Stomach (tissue), 9 donors: Measurements from ENCODE around the gene EPOP. TPM values are rescaled to one million over a fixed set of nuclear protein-coding genes. Genes with fewer than 3 reads are reported as not detected.

ENCODE experiments used
- DNase-seq, 2 donors: peaks; one replicate each; pipeline versions ENCODE4 v3.0.0 to v3.0.0-alpha.2; 2013 to 2019
- H3K27ac ChIP-seq, 5 donors: fragments of 200-600 bp in 4 of 5; sonication (generic) in 4 of 5; one replicate each; pipeline ENCODE4 v1.5.1; 2013 to 2019; ENCODE audit warnings: mild to moderate bottlenecking in 1 of 5, moderate library complexity in 1 of 5
- H3K27me3 ChIP-seq, 3 donors: fragments of 200-600 bp; sonication (generic); one replicate each; pipeline ENCODE4 v1.5.1; 2017 to 2019; ENCODE audit warnings: mixed run types in 1 of 3
- H3K36me3 ChIP-seq, 4 donors: fragments of 200-600 bp; sonication (generic); 1 replicate in 3 of 4; 2 replicates in 1 of 4; pipeline ENCODE4 v1.5.1; 2016 to 2019
- H3K4me1 ChIP-seq, 4 donors: fragments of 200-600 bp; sonication (generic); one replicate each; pipeline ENCODE4 v1.5.1; 2016 to 2019
- H3K4me3 ChIP-seq, 4 donors: fragments of 200-600 bp; sonication (generic) in 3 of 4; one replicate each; pipeline ENCODE4 v1.5.1; 2016 to 2019; ENCODE audit warnings: mild to moderate bottlenecking in 1 of 4
- H3K9me3 ChIP-seq, 4 donors: fragments of 200-600 bp; sonication (generic); one replicate each; pipeline ENCODE4 v1.5.1; 2016 to 2019
- EP300 ChIP-seq: sonication (generic); formaldehyde crosslinking; IDR thresholded peaks from one replicate; pipeline ENCODE4 v1.6.1; 2017; ENCODE audit warnings: antibody characterized with exemption
- POLR2A ChIP-seq, 4 donors: fragments of 450-650 bp; IDR thresholded peaks; one replicate each; pipeline ENCODE4 v1.6.1; 2016; ENCODE audit warnings: antibody characterized with exemption in 4 of 4, control low read depth in 2 of 4, mild to moderate bottlenecking in 1 of 4, moderate library complexity in 1 of 4
- POLR2AphosphoS5 ChIP-seq, 3 donors: sonication (generic); formaldehyde crosslinking; IDR thresholded peaks; one replicate each; pipeline ENCODE4 v1.6.1; 2016; ENCODE audit warnings: antibody characterized with exemption in 3 of 3
- WGBS, 5 donors: extraction: QIAGEN DNeasy Blood & Tissue Kit in 3 of 5; methylation state at CpG; one replicate each; pipeline versions ENCODE4 v1.1.5 to v1.1.7; 2013 to 2018; 5-methylcytosine and 5-hydroxymethylcytosine counted together
- intact Hi-C: fragments of 100-400 bp; cut with DNase I; formaldehyde crosslinking; loops from one replicate; pipeline ENCODE4 v1.15.1; 2023; ENCODE audit warnings: low total_unique reads
- polyA plus RNA-seq, 3 donors: library from polyadenylated mRNA; stranded (reverse); fragments of 200-250 nt; gene quantifications; one replicate each; pipeline ENCODE4 v1.2.3, GENCODE V29; 2013
- total RNA-seq, 5 donors: library from RNA; depleted of rRNA; stranded (reverse); fragments of >200 nt; gene quantifications; one replicate each; pipeline versions ENCODE4 v1.1.0 to v1.2.3, GENCODE V29; 2014 to 2016
- TF ChIP-seq, protein P1 (sequence below), 7 experiments: fragments of 450-650 bp in 4 of 7; fragments of 200-600 bp in 3 of 7; sonication (generic) in 3 of 7; IDR thresholded peaks; one replicate each; pipeline ENCODE4 v1.5.1; 2016 to 2019; ENCODE audit warnings: antibody characterized with exemption in 7 of 7, control low read depth in 2 of 7, mild to moderate bottlenecking in 1 of 7
- donor health status: healthy with polysubstance abuse.
- donor health status: Bipolar disorder and iron deficiency.
- donor health status: healthy.

Gene EPOP
- total and polyA plus RNA-seq, 8 donors: under 0.01 to 1.5 (median 0.61) TPM; not detected in 1

DNA sequence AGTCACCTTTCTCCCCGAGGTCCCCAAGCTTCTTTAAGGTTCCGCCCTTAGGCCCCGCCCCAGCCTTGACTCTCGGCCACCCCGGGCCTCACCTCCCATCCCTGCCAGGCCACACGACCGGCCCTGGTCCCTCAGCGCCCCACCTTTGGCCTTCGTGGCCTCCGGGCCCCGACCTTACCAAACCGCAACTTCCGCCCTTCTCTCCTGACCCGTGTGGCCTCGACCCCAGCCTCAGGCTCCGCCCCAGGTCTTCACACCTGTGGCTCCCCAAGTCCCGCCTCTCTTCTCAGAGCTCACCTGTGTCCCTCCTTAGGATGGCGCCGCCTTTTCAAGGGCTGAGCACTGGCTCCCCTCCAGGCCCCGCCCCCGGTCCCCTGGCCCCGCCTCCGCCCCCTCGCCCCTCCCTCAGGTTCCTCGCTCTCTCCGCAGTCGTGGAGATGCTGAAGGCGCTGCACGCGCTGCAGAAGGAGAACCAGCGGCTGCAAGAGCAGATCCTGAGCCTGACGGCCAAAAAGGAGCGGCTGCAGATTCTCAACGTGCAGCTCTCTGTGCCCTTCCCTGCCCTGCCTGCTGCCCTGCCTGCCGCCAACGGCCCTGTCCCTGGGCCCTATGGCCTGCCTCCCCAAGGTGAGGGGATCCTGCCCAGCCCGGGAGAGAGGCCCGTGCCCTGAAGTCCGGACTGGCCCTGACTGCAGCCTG is 45.3 kb upstream of the EPOP start:
- Histone ChIP-seq H3K9me3 (no peaks in the 10 kb centered on the region), H3K27me3 (no peaks in the 10 kb centered on the region), H3K36me3 (peaks cover 56 to 100% (median 93%) of the 10 kb centered on the region in 4 donors), H3K4me1 (peaks cover 13 to 40% (median 25%) of the 10 kb centered on the region in 4 donors), H3K4me3 (no peak overlapping the region), H3K27ac (no peak overlapping the region)
- intact Hi-C loops: no loop called here
- WGBS, 5 donors: 67 to 77% (median 71%) methylated on average over 26 to 39 of the region's 39 CpGs
- DNase-seq: no peak
- TF ChIP-seq POLR2A (IDR thresholded peaks at IDR 0.05) (no peak), POLR2AphosphoS5 (IDR thresholded peaks at IDR 0.05) (no peak), EP300 (no peak)
- TF ChIP-seq, protein P1, sequence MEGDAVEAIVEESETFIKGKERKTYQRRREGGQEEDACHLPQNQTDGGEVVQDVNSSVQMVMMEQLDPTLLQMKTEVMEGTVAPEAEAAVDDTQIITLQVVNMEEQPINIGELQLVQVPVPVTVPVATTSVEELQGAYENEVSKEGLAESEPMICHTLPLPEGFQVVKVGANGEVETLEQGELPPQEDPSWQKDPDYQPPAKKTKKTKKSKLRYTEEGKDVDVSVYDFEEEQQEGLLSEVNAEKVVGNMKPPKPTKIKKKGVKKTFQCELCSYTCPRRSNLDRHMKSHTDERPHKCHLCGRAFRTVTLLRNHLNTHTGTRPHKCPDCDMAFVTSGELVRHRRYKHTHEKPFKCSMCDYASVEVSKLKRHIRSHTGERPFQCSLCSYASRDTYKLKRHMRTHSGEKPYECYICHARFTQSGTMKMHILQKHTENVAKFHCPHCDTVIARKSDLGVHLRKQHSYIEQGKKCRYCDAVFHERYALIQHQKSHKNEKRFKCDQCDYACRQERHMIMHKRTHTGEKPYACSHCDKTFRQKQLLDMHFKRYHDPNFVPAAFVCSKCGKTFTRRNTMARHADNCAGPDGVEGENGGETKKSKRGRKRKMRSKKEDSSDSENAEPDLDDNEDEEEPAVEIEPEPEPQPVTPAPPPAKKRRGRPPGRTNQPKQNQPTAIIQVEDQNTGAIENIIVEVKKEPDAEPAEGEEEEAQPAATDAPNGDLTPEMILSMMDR (IDR thresholded peaks at IDR 0.05): no peak

DNA sequence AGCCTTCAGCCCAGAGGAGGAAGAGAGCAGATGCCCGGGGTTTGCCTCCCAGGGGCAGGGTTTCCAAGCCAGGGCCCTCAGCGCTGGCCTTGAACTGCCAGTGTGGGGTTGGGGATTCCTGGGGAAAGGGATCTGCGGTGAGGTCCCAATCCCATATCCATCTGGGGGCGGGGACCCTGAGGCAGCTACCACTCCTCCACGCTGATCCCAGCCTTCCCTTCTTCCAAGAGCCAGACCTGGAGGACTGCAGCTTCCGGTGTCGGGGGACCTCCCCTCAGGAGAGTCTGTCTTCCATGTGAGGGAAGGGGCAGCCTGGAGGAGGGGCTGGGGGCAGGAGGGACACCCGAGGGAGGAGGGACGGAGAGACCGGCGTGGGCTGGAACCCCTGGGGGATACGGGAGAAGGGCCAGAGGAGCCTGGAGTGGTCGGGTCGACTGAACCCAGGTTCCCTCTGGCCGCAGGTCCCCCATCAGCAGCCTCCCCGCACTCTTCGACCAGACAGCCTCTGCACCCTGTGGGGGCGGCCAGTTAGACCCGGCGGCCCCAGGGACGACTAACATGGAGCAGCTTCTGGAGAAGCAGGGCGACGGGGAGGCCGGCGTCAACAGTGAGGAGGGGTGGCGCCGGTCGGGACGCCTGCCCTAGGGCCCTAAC is 44.7 kb upstream of the EPOP start:
- Histone ChIP-seq H3K27me3 (no peaks in the 10 kb centered on the region), H3K4me1 (peaks cover 6 to 35% (median 18%) of the 10 kb centered on the region in 4 donors), H3K36me3 (peaks cover 58 to 100% (median 94%) of the 10 kb centered on the region in 4 donors), H3K4me3 (no peak overlapping the region), H3K27ac (peak overlapping the region in 2 of 5 donors; percentile 3 to 37), H3K9me3 (no peaks in the 10 kb centered on the region)
- no peak for DNase-seq
- TF ChIP-seq POLR2AphosphoS5 (IDR thresholded peaks at IDR 0.05) (no peak), POLR2A (IDR thresholded peaks at IDR 0.05) (no peak), EP300 (no peak)
- TF ChIP-seq, protein P1 (IDR thresholded peaks at IDR 0.05): no peak
- WGBS, 5 donors: 84 to 94% (median 91%) methylated on average over 26 to 29 of the region's 29 CpGs
- intact Hi-C loops: no loop called here

DNA sequence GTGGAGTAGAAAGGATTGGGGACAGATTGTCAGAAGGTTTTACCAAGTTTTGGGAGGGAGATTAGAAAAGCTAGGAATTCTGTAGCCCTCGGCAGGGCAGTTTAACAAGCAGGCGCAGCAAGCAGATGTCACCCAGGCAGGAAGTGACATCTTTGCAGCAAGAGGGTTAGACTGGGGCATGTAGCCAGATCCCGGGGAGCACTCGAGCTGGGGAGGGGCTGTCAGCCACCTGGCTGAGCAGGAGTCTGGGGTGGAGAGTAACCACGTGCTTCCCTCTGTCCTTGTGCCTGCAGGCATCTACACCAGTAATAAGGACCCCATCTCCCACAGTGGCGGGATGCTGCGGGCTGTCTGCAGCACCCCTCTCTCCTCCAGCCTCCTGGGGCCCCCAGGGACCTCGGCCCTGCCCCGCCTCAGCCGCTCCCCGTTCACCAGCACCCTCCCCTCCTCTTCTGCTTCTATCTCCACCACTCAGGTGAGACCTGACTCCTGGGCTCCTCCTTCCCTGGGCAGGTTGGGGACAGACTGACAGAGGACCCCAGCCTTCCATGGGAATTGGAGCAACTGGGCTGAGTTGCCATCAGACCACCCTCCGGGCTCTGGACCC is 42.5 kb upstream of the EPOP start:
- intact Hi-C loops: no loop called here
- Histone ChIP-seq H3K4me1 (peaks cover 0 to 28% (median 12%) of the 10 kb centered on the region in 4 donors), H3K27ac (no peak overlapping the region), H3K9me3 (no peaks in the 10 kb centered on the region), H3K36me3 (peaks cover 72 to 100% (median 100%) of the 10 kb centered on the region in 4 donors), H3K27me3 (no peaks in the 10 kb centered on the region), H3K4me3 (no peak overlapping the region)
- WGBS, 5 donors: 73 to 91% (median 80%) methylated on average over 10 to 12 of the region's 12 CpGs
- no peak for TF ChIP-seq POLR2AphosphoS5 (IDR thresholded peaks at IDR 0.05)
- no peak for TF ChIP-seq POLR2A (IDR thresholded peaks at IDR 0.05)
- TF ChIP-seq, protein P1 (IDR thresholded peaks at IDR 0.05): no peak
- no peak for TF ChIP-seq EP300
- DNase-seq: no peak

DNA sequence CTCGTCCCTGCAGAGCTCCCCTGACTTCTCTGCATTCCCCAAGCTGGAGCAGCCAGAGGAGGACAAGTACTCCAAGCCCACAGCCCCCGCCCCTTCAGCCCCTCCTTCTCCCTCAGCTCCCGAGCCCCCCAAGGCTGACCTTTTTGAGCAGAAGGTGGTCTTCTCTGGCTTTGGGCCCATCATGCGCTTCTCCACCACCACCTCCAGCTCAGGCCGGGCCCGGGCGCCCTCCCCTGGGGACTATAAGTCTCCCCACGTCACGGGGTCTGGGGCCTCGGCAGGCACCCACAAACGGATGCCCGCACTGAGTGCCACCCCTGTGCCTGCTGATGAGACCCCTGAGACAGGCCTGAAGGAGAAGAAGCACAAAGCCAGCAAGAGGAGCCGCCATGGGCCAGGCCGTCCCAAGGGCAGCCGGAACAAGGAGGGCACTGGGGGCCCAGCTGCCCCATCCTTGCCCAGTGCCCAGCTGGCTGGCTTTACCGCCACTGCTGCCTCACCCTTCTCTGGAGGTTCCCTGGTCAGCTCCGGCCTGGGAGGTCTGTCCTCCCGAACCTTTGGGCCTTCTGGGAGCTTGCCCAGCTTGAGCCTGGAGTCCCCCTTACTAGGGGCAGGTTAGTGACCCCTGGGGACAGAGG is 41.7 kb upstream of the EPOP start:
- Histone ChIP-seq H3K9me3 (no peaks in the 10 kb centered on the region), H3K27ac (no peak overlapping the region), H3K27me3 (no peaks in the 10 kb centered on the region), H3K4me1 (peaks cover 0 to 33% (median 12%) of the 10 kb centered on the region in 4 donors), H3K4me3 (no peak overlapping the region), H3K36me3 (peaks cover 72 to 100% (median 100%) of the 10 kb centered on the region in 4 donors)
- TF ChIP-seq, protein P1 (IDR thresholded peaks at IDR 0.05): no peak
- TF ChIP-seq EP300 (no peak), POLR2A (IDR thresholded peaks at IDR 0.05) (no peak), POLR2AphosphoS5 (IDR thresholded peaks at IDR 0.05) (no peak)
- intact Hi-C loops: no loop called here
- WGBS, 5 donors: 89 to 97% (median 92%) methylated on average over 15 to 18 of the region's 18 CpGs
- DNase-seq: no peak
